Choroid plexus epithelial cell (primary cell): ENCODE results near the gene CELF1.

Experiments
- DNase-seq: peaks from one replicate; pipeline ENCODE4 v3.0.0-alpha.2; 2010; ENCODE audit warnings: low read depth
- H3K4me3 ChIP-seq: 2 replicates; pipeline ENCODE4 v1.5.1; 2011; ENCODE audit warnings: low read depth, mild to moderate bottlenecking, control low read depth, low read length, moderate library complexity
- CTCF ChIP-seq: conservative IDR thresholded peaks from 2 replicates; pipeline ENCODE4 v1.5.1; 2011; ENCODE audit warnings: low read depth, mild to moderate bottlenecking, control low read depth, inconsistent platforms, low read length, moderate library complexity

CELF1 gene

GRCh38 chr11:47442514-47442913, 110.4 kb downstream of the CELF1 start:
- no peak overlapping the region for H3K4me3 ChIP-seq
- DNase-seq: no peak
- TF ChIP-seq CTCF: no peak

GRCh38 chr11:47441421-47441820, 111.5 kb downstream of the CELF1 start:
- H3K4me3 ChIP-seq: no peak overlapping the region
- no peak for DNase-seq
- TF ChIP-seq CTCF: no peak

- DNase-seq: no peak
- no peak for TF ChIP-seq CTCF
- no peak overlapping the region for H3K4me3 ChIP-seq
These were observed 112.9 kb downstream of the CELF1 start for GRCh38 chr11:47440054-47440476.

GRCh38 chr11:47438721-47439120, 114.2 kb downstream of the CELF1 start:
- TF ChIP-seq CTCF: no peak
- no peak for DNase-seq
- no peak overlapping the region for H3K4me3 ChIP-seq

- no peak for TF ChIP-seq CTCF
- no peak for DNase-seq
- no peak overlapping the region for H3K4me3 ChIP-seq
These were observed 115.0 kb downstream of the CELF1 start for GRCh38 chr11:47437746-47438418.

GRCh38 chr11:47437218-47437745, 115.7 kb downstream of the CELF1 start:
- DNase-seq: no peak
- no peak overlapping the region for H3K4me3 ChIP-seq
- TF ChIP-seq CTCF: no peak

- no peak overlapping the region for H3K4me3 ChIP-seq
- no peak for TF ChIP-seq CTCF
- no peak for DNase-seq
These were observed 116.2 kb downstream of the CELF1 start for GRCh38 chr11:47436726-47437125.
